Measurements from ENCODE around the gene UFSP1.
"Not testable (repeated sequence)": the region's sequence is repeated elsewhere in the genome, so short reads cannot be mapped to it uniquely, and the experiment has no call there.

UFSP1 gene

DNA sequence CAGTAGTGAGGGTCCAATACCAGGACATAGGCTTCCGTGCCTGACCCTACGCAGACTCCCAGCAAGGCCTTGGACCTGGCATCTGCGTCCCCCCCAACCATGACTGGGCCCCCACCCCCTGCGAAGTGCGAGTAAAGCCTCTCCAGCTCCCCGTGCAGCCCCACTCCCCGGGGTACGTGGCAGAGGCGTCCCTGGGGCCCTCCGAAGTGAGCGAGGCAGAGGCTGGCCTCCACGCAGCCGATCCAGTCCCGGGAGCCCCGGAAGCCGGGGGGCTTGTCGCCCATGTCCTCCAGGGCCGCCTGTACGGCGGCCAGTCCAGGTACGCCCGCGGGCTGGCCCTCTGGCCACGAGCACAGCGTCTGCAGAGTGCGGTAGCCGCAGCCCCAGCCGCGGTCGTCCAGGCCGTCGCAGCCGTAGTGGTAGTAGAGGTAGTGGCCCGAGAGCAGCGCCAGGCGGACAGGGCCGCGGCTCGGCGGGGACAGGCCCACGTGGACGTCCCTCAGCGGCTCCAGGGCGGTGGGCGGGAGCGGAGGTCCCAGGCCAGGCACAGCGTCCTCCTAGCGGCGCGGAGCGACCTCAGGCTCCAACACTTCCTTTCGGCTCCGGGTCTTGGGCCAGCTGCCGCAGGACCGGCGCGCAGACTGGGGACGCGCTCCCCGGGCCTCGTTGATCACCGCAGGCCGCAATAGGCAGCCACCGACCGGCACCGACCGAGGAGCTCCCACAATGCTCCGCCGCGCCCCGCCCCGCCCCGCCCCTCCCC is at the start of gene UFSP1:
Gene UFSP1, minus strand, starts transcription at position 728 of the 763 bp plus-strand sequence. Its CDS starts 444 bp downstream, at position 284.
- DNase-seq (ENCODE audit: low read depth in 4 of 4, low spot score in 1 of 4), result no peak

DNA sequence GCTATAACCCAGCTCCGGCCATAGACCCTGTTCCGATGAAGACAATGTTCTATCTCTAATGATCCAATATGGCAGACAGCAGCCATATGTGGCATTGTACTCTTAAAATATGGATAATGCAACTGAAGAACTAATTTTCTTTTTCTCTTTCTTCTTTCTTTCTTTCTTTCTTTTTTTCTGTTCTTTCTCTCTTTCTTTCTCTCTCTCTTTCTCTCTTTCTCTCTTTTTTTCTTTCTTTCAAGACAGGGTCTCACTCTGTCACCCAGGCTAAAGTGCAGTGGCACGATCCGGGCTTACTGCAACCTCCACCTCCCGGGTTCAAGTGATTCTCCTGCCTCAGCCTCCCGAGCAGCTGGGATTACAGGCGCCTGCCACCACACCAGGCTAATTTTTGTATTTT is 46.7 kb upstream of the UFSP1 start:
- DNase-seq (ENCODE audit: low read depth in 4 of 4, low spot score in 1 of 4), result not testable (repeated sequence)

DNA sequence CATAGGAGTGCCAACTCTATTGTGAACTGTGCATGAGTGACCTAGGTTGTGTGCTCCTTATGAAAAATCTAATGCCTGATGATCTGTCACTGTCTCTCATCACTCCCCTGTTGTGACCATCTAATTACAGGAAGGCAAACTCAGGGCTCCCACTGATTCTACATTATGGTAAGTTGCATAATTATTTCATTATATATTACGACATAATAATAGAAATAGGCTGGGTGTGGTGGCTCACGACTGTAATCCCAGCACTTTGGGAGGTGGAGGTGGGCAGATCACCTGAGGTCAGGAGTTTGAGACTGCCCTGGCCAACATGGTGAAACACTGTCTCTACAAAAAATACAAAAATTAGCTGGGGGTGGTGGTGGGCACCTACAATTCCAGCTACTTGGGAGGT is 45.9 kb upstream of the UFSP1 start:
- not testable (repeated sequence) for DNase-seq (ENCODE audit: low read depth in 4 of 4, low spot score in 1 of 4)

DNA sequence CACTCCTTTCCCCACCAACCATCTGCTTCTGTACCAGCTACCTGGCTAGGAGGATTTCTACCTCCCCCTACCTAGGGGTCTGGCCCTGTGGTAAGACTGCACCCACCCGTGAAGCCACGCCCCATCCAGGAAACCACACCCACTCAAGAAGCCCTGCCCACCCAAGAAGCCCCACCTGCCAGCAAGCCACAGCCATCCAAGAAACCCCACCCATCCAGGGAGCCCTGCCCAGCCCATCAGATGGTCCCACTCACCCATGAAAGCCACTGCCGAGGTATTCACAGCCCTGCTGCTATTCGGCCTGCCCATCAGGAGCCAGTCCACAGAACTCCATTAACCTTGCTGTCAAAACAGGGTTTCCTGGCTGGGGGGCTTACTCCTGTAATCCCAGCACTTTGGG is 44.2 kb upstream of the UFSP1 start:
- no peak for DNase-seq (ENCODE audit: low read depth in 4 of 4, low spot score in 1 of 4)

DNA sequence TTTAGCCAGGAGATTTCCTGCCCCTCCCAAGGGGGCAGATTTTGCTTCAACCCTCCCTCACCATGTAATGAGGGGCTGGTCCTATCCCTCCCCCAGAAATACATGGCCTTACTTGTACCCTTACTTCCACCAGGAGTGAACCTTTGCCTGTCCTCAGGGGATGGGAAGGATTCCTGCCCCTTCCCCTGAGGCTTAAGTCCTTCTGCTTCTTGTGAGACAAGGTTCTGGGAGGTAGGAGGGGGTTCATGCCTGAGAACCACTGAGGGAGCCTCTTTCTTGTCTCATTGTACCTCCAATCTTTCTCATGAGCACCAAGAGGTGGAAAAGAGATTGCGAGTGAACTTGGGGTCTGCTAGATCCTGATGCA is 40.3 kb upstream of the UFSP1 start:
- no peak for DNase-seq (ENCODE audit: low read depth in 4 of 4, low spot score in 1 of 4)

DNA sequence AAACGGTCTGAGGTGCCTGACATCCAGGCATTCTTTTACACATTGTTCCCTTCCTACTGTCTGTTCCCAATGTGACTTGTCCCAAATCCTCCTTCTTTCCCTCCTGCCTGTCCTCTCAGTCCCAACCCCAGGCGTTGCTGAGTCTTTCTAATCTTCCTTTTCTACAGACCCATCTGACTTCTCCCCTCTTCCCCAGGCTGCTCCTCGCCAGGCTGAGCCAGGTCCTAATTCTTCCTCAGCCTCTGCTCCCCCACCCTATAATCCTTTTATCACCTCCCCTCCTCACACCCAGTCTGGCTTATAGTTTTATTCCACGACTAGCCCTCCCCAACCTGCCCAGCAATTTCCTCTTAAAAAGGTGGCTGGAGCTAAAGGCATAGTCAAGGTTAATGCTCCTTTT is 34.1 kb upstream of the UFSP1 start:
- not testable (repeated sequence) for DNase-seq (ENCODE audit: low read depth in 4 of 4, low spot score in 1 of 4)

DNA sequence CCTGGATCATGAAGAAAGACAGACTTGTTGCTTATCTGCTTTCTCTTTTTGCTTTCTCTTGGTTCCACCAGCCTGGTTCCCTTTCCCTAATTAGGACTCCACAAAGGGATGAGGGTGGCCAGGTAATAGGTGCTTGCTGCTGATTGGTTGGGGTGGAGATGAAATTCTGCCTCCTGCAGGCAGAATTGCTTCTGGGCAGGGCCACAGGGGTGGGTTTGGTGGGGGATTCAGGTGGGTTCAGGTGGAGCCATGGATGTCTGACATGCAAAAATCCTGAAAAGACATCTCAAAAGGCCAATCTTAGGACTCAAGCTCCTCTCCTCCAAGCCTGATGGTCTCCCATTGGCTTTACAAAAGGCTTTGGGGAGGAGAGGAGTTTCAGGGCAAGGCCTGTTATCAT is 31.5 kb upstream of the UFSP1 start:
- DNase-seq (ENCODE audit: low read depth in 4 of 4, low spot score in 1 of 4), result no peak

DNA sequence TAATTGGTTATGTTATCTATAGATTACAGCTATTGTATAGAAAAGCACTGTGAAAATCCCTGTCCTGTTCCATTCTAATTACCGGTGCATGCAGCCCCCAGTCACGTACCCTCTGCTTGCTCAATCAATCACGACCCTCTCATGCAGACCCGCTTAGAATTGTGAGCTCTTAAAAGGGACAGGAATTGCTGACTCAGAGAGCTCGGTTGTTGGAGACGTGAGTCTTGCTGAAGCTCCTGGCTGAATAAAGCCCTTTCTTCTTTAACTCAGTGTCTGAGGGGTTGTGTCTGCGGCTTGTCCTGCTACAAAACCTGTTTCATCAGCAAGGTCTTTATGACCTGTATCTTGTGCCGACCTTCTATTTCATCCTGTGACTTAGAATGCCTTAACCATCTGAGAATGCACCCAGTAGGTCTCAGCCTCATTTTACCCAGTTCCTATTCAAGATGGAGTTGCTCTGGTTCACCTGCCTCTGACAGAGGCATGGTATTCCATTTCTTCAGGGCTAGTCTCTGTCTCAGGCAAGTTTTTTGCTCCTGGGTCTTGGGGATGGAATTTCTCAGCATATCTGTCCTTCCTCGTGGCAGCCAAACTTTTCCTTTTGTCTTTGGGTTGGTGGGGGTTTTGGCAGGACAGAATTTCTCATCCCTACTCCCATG is 30.4 kb upstream of the UFSP1 start:
- DNase-seq (ENCODE audit: low read depth in 4 of 4, low spot score in 1 of 4), result not testable (repeated sequence)

DNA sequence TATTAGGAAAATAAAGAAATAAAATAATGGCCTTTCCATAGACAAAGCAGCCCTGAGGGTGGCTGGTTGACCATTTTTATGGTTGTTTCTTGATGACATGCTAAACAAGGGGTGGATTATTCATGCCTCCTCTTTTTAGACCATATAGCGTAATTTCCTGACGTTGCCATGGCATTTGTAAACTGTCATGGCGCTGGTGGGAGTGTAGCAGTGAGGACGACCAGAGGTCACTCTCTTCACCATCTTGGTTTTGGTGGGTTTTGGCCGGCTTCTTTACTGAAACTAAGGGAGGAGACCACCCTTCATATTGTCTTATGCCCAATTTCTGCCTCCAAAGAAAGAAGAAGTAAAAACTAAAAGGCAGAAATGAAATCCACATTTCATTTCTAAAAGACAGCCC is 29.8 kb upstream of the UFSP1 start:
- DNase-seq (ENCODE audit: low read depth in 4 of 4, low spot score in 1 of 4), result not testable (repeated sequence)

DNA sequence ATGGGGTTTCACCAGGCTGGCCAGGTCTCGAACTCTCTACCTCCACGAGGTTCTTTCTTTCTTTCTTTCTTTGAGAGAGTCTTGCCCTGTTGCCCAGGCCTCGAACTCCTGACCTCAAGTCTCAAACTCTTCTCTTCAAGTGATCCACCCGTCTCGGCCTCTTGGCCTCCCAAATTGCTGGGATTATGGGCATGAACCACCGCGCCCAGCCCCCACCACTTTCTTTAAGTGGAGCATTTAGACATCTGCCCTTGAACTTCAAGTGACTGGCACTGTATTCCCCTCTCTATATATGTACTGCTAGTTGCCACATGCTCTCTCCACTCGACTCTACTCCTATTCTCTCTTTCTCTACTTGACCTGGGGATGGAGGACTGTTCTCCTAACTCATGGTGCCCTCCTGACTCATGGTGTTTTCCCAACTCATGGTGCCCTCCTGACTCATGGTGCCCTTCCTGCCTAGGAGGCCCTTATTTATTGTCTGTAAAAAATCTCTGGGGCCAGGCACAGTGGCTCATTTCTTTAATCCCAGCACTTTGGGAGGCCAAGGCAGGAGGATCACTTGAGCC is 25.4 kb upstream of the UFSP1 start:
- DNase-seq (ENCODE audit: low read depth in 4 of 4, low spot score in 1 of 4), result no peak

DNA sequence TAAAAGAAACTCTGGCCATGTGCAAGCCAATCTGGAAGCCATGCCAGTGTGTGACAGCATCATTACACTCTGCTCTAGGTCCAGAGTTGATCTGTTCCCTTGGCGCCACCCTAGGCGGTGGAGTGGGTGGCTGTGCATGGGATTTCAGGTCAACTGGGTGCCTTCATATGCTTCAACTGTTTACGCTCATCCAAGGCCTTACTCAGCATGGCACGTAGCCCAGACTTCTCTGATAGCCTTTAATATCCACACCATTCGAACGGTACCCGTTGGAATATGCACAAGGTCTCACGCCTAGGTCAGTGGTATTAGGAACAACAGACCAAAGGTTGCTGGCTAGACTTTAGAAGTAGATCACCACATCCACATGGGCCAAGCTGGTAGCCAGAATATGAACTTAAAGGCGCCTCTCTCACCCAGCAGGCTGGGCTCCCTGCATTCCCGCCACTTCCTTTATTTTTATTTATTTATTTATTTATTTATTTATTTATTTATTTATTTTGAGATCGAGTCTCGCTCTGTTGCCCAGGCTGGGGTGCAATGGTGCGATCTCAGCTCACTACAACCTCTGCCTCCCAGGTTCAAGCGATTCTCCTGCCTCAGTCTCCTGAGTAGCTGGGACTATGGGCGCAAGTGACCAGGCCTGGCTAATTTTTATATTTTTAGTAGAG is 24.8 kb upstream of the UFSP1 start:
- DNase-seq (ENCODE audit: low read depth in 4 of 4, low spot score in 1 of 4), result no peak

DNA sequence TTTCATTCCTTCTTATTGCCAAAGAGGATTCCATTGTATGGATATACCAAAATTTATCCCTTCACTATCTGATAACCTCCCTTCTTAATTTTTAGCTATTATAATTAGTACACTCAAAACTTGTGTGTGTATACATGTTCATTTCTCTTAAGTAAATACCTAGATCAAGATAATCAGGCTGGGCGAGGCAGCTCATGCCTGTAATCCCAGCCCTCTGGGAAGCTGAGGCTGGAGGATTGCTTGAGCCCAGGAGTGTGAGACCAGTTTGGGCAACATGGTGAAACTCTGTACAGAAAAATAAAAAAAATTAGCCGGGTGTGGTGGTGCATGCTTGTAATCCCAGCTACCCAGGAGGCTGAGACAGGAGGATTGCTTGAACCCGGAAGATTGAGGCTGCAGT is 22.0 kb upstream of the UFSP1 start:
- no peak for DNase-seq (ENCODE audit: low read depth in 4 of 4, low spot score in 1 of 4)

DNA sequence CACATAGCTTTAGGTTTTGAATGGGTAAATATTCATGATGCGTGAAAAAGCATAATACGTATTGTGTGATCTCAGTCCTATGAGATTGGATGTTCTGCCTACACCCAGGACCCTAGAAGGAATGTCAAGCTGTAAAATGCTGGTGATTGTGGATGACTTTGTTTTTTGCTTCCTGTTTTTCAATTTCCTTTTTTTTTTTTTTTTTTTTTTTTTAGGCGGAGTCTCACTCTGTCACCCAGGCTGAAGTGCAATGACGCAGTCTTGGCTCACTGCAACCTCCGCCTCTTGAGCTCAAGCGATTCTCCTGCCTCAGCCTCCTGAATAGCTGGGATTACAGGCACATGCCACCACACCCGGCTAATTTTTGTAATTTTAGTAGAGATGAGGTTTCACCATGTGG is 20.9 kb upstream of the UFSP1 start:
- not testable (repeated sequence) for DNase-seq (ENCODE audit: low read depth in 4 of 4, low spot score in 1 of 4)

DNA sequence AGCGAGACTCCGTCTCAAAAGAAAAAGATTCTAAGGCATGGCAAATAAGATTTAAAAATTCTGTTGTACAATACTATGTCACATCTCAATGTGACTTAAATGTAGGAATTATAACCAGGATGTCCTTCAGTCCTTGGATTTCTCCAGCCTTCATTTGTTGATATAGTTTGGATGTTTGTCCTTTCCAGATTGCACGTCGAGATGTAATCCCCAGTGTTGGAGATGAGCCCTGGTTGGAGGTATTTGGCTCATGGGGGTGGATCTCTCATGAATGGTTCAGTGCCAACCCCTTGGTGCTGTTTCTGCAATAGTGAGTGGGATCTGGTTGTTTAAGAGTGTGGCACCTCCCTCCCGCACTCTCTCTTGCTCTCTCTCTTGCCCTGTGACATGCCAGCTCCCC is 19.0 kb upstream of the UFSP1 start:
- no peak for DNase-seq (ENCODE audit: low read depth in 4 of 4, low spot score in 1 of 4)

DNA sequence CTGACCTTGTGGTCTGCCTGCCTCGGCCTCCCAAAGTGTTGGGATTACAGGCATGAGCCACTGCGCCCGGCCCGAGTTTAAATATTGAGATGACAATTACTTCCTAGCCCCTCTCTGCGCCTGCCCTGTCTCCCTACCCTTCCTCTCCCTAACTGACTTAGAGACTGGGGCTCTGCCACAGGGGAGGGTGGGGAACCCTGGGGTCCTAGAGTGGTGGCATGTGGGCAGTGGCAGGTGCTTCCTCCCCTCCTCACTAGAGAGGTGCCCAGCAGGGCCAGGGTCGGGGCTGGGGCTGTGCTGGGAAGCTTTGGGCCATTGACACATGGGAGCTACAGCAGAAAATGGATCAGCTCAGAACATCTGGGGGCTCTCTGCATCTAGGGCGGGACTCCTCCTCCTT is 13.1 kb upstream of the UFSP1 start:
- no peak for DNase-seq (ENCODE audit: low read depth in 4 of 4, low spot score in 1 of 4)

DNA sequence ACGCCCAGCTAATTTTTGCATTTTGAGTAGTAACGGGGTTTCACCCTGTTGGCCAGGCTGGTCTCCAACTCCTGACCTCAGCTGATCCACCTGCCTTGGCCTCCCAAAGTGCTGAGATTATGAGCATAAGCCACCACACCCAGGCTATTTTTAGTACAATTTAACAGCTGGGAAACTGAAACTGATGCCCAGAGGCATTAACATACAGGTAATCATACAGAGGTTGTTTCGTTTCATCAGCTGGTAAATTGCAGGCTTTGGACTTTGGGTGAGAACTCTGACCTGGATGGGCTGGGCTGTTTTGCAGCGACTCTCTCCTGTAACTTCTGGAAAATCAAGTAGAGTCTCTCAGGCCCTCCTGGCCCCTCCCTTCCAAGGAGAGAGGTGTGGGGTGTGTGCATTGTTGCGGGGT is 12.4 kb upstream of the UFSP1 start:
- no peak for DNase-seq (ENCODE audit: low read depth in 4 of 4, low spot score in 1 of 4)

DNA sequence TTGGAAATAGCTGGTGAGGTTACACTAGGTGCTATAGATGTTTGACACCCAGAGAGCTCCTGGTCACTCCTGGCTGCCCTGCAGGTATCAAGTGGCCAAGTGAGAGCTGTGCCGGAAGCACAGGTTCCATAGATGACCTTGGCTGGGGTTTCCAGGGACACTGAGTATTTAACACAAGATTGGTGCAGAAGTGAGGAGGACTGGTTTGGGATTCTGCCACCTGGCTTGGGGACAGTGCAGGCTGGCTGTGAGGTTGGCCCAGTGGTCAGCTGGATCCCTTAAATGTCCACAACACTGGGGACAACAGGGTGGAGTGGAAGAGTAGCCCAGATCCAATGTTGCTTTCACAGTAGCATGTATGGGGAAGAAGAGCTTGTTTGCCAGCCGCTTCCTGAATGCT is 11.5 kb upstream of the UFSP1 start:
- DNase-seq (ENCODE audit: low read depth in 4 of 4, low spot score in 1 of 4), result no peak

DNA sequence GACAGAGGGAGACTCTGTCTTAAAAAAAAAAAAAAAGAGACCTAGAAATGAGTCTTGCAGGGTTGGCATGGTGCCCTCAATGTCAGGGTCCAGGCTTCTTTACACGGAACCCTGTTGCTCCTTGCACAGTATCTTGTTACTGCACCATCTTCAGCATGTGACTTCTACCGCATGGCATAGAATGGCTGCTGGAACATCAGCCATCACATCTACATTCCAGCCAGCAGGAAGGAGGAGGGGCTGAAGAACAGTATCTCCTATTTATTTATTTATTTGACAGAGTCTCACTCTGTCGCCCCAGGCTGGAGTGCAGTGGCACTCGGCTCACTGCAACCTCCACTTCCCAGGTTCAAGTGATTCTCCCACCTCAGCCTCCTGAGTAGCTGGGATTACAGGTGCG is 9.9 kb upstream of the UFSP1 start:
- DNase-seq (ENCODE audit: low read depth in 4 of 4, low spot score in 1 of 4), result no peak

DNA sequence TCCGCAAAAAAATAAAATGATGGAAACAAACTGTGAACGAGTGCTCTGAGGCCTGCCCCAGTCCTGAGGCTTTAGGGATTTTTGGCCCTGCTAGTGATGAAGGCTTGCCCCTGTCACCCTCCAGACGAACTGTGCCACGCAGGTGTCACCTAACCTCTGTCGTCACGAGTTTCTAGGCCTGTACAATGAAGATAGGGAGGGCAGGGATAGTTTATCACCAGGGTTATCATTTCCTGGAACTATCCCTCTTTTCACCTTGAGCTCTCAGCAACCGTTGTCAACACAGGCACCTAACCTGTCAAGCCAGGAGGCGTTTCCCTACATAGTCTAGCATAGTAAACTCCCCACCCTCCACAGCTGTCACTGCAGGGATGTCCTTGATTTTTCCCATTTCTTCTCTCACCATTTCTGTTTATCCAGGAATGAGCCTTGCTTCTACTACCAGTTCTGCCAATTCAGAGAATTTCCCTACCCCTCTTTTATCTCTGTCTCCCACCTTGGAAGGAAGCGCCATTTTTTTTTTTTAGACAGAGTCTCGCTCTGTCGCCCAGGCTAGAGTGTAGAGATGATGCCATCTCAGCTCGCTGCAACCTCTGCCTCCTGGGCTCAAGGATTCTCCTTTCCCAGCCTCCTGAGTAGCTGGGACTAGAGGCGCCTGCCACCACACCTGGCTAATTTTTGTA is 8.4 kb upstream of the UFSP1 start:
- DNase-seq (ENCODE audit: low read depth in 4 of 4, low spot score in 1 of 4), result no peak

DNA sequence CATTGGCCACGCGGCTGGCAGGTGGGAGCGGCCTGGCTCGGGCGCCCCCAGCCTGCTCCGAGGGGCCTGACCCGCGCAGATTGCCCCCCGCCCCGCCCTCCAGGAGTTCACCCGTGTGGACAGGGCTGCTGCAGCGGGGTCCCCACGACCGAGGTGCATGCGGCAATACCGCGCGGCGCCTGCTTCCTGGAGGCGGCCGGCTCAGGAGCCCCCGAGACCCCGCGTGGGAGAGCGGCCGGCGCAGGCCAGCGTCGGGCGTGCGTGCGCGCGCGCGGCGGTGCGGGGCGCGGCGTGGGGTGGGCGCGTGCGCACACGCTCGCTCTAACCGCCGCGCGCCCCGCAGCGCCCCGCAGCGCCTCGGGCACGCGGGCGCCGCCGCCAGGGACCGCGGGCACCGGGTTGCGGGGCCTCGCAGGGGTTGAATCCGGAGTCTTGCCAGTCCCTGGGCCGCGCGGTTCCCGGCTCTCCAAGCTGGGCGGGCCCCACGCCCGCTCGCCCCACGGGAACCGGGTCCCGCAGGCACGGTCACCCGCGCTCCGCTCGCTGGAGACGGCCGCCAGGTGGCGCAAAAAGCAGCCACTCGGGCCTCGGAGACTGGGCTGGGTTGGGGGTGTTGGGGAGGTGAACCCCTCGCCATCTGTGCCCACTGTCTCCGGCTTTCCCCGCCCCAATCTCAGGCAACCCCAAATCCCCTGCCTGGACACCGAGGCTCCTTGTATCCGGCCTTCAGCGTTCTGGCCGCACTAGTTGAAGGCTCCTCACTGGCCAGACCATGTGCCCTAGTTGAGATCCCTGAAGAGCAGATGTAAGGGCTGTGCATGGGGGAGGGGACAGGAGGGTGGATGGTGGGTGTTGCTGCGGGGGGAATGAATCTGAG is 7.5 kb upstream of the UFSP1 start:
- no peak for DNase-seq (ENCODE audit: low read depth in 4 of 4, low spot score in 1 of 4)
